Pons (tissue), 1 donor: ENCODE results near the gene NUBP2.
"Not testable (repeated sequence)": the region's sequence is repeated elsewhere in the genome, so short reads cannot be mapped to it uniquely, and the experiment has no call there.

Source experiments
- DNase-seq: peaks from one replicate; pipeline ENCODE4 v3.0.0-alpha.2; 2016; ENCODE audit warnings: low spot score

The NUBP2 gene

GRCh38 chr16:1786242-1787055, 3.7 kb downstream of the NUBP2 start:
- no peak for DNase-seq

DNA sequence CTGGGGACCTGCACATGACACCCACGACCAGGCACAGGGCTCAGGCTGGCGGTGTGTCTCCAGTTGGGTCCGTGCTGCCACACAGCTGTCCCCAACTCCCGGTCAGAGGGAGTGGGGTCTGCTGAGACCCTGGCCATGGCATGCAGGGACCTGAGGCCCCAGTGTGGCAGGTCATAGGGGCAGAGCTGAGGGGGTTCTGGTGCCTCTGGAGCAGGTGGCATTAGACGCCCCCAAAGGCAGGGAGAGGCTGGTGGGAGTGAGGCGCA, 4.2 kb downstream of the NUBP2 start:
- no peak for DNase-seq

DNA sequence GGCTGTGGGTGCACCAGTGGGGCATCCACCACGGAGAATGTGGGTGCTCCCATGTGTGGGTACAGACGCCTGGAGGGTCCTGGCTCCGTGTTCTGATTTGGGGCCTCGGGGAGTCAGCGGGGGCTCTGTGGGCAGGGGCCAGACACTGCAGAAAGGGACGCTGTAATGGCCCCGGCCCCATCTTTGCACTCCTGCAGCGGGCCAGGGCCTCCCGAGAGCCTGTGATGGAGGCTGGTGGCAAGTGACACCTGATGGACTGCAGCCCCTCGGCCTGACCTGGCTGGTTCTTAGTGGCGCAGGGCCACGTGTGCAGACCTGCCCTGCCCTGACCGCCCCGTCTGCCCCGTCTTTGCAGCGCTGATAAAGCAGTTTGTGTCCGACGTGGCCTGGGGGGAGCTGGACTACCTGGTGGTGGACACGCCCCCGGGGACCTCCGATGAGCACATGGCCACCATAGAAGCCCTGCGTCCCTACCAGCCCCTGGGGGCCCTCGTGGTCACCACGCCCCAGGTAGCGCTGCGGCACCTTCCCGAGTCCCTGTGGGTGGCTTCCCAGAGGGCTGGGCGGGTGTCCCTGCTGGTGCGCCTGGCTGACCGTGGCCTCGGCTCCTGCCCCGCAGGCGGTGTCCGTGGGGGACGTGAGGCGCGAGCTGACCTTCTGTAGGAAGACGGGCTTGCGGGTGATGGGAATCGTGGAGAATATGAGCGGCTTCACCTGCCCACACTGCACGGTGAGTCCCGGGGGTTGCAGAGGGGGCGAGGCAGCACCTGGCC, 4.7 kb downstream of the NUBP2 start:
- no peak for DNase-seq

DNA sequence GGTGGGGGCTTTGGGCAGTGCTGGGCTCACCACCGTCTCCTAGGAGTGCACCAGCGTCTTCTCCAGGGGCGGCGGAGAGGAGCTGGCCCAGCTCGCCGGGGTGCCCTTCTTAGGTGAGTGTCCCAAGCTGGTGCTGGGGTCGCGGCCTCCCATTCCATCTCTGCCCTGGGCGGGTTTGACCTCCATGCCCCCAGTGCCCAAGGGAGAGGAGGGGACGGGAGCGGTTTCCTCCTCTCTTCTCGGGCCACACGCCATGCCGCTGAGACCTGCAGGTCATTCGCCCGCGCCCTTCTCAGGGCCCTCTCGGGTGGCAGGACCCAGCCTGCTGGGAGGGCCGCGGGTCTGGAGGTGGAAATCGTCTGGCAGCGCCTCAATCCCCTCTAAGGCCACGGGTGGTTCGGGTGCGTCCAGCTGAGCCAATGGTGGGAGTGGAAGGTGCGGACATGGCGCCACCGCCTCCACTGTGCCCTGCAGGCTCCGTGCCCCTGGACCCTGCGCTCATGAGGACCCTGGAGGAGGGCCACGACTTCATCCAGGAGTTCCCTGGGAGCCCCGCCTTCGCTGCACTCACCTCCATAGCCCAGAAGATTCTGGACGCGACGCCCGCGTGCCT, 5.4 kb downstream of the NUBP2 start:
- no peak for DNase-seq

GRCh38 chr16:1788708-1789100, 5.9 kb downstream of the NUBP2 start:
- DNase-seq, result no peak

DNA sequence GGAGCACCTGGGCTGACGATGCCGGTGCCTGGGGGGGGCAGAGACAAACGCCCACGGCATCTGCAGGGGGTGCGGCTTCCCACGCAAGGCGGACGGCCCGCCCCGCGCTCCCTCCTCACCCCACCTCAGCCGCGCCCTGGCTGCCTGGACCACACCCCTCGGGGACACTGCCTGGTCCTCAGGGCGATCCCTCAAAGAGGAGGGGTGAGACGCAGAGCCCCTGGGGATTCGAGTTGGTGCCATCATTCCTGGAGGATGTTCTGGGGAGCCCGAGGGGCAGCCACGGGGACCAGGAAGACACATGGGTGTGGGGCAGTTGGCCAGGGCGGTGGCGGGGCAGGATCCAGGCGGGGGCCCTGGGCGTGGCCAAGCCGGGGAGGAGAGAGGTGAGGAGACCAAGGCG, 6.9 kb downstream of the NUBP2 start:
- no peak for DNase-seq

GRCh38 chr16:1790261-1790610, 7.5 kb downstream of the NUBP2 start:
- DNase-seq, result no peak

- DNase-seq, result no peak
These were observed 8.0 kb downstream of the NUBP2 start for GRCh38 chr16:1790611-1791255.

- no peak for DNase-seq
These were observed 8.6 kb downstream of the NUBP2 start for GRCh38 chr16:1791256-1791942.

DNA sequence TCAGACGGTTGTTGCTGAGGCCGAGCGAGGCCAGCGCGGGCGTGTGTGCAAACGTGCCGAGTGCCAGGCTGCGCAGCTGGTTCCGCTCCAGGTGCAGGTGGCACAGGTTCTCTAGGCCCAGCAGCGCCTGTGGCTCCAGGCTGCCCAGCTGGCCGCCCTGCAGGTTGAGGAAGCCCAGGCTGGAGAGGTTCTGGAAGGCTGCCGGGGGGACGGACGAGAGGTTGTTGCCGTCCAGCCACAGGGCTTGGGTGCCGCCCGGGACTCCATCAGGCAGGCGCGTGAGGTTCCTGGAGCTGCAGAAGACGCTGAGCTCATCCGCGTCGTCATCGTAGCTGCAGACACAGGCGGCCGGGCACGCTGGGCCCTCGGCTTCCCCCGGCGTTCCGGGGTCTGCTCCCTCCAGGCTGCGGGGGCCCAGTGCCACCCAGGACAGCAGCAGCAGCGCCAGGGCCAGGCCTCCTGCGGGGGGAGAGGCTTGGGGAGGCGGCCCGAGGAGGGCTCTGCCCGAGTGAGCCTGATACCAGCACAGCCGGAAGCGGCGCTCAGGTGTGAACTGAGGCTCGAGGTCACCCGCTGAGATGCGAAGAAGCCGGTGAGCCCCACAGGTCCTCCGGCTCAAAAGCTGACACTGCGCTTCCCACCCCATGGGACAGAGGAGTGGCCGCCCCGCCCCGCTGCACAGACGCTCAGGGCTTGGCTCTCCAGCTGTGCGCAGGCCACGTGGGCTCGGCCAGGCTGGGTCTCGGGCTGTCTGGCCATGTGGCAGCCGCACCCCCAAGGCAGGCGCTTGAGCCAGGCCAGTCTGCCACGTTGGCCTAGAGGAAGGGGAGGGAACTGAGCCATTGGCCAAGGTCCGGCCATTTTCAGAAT, 9.4 kb downstream of the NUBP2 start:
- DNase-seq, result no peak

DNA sequence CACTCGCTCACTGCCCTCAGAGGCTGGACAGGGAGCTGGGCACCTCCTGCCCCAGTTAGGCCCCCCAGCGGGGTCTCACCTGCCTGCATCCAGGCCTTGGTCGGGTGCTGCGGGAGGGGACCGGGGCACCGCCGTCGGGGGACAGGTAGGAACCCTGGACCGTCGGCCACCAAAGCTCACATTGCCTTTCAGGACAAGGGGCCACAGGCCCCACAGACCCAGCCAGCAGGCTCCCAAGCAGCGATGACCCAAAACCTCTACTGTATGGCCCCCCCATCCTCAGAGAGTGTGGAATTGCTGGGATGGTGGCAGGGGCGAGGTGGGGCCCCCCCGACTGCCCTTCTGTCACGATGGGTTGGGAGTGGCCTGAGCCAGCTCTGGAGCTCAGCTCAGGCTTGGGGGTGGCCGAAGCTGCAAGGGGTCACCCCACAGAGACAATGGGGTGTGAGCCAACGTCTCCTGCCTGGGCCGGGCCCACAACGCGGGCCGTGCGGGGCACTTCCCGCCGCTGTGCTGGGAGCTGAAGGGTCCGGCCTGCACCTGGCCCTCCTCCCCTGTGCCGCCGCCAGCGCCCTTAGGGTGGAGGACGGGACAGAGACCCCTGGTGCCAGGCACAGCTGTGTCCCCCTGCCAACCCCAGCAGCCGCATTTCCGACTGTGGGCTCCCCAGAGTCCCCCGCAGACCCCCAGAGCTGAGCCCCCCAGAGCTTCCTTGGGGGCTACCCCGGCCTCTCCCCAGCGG, 10.2 kb downstream of the NUBP2 start:
- no peak for DNase-seq

DNA sequence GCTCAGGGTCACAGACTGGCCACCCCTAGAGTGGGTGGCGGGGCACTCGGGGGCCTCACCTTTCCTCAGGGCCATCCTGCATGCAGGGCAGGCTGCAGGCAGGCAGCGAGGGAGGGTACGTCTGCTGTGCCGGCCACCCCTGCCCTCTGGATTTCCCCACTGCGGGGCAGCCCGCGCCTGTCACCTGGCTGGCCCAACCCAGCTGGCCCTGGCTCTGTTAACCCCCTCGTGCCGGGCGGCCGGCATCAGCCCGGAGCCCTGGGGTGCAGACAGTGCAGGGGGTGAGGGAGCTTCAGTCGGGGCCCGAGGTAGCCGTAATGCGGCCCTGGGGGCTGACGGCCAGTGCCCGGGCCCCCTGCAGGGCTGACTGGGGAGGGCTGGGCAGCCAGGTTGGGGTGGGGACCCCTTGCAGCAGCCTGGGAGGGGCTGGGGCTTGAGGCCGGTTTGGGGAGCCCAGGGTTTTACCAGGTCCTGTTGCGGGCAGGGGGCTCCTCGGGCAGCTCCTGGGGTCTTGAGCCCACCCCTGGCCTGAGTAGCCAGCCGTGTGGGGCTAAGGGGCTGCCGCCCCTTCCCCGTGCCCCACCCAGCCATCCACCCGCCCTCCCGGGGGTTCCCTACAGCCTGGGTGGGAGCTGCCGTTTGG, 10.9 kb downstream of the NUBP2 start, which contains the start of gene IGFALS:
TSS of gene IGFALS (minus strand) at position 128 of the 643 bp plus-strand sequence. CDS start at position 75, 53 bp downstream.
- DNase-seq, result no peak

DNA sequence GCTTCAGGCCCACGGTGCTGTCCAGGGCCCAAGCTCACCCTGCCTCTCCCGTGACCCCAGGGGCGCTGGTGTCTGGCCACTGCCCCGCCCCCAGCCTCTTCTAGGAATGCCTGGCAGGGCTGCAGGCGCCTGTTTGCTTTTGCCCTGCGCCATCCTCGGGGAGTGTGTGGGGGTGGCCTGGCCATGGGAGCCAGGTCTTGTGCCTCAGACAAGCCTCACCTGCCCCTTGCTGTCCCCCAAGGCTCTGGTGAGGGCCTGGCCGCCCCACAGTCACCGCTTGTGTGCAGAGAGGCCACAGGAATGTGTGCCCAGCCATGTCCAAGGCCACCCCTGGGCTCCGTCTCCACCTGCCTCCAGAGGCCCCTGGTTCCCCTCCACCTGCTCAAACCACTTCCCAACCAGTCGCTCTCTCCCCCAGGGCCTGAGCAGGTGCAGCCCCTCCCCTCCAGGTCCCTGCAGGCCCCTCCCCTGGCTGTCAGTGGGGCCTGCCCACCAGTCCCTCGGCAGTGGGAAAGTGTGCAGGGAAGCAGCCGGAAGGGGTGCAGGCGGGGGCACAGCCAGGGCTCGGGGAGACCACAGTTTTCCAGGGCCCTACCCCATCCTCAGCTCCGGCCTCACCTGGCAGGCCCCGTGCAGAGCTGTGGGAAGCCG, 11.6 kb downstream of the NUBP2 start:
- no peak for DNase-seq

DNA sequence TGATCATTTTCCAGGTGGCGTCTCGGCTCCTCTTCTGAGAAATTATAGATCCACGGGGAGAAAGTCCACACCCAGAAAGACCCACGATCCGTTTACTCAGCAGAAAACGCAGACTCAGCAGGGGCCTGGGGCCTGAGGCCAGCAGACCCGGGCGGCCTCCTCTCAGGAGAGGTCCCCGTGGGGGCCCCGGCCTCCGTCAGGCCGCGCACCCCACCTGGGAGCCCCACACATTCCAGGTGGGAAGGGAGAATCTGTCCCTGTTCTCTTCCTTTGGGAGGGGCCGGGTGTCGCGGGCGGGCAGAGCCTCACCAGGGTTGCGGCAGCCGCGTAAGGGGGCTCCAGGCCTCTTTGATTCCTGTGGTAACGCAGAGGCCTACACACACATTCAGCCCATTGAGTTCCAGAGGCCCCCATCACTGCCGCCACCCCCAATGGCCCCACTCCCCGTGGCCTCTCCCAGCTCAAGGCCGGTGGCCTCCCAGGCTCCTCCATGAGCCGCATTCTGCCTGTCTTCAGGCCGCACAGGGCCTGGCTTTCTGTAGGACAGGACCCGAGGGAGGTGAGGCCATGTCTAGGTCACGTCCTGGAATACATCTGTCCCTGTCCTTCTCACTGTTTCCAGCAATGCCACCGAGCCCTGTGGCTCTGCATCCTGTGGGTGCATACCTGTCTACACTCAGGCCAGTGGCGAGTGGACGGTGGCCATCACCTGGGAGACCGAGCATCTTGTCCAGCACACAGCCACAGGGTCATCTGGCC, 12.3 kb downstream of the NUBP2 start:
- no peak for DNase-seq

GRCh38 chr16:1799263-1799662, 16.5 kb downstream of the NUBP2 start:
- not testable (repeated sequence) for DNase-seq

DNA sequence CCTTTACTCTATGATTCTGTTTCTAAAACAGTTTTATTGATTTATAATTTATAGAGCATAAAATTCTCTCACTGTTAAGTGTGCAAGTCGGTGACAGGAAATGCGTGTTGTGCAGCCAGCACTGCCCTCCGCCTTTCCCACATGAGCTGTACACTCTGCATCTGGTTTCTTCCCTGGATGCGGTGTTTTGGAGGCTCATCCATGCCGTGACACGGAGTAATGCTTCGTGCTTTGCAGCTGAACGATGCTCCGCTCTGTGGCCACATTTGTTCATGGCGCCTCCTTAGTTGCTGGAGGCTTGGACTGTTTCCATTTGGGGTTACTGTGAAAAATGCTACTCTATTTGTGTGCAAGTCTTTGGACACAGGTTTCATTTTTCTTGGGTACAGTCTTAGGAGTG, 17.9 kb downstream of the NUBP2 start:
- DNase-seq, result no peak

DNA sequence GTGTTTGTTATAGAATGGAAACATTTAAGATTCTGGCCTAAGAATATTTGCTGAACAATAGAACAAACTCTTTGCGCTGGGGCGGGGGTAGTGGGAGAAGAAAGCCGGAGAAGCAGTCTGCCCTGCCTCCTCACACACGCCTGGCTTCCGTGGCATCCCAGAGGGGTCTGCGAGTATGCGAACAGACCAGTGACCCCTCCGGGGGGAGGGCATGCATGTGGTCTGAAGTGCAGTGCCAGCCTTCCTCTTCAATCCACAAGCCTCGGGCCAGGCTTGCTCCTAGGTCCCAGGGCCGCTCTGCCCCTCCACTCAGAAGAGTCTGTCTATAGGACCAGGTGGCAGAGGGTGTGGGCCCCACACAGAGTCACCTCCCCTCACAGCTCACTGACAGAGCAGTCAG, 24.9 kb downstream of the NUBP2 start:
- DNase-seq, result no peak

GRCh38 chr16:1808691-1809090, 25.9 kb downstream of the NUBP2 start:
- no peak for DNase-seq
